SK-N-SH (cell line): ENCODE measurements around the gene INO80.

ENCODE experiments used
- CTCF ChIP-seq: fragments of 200-600 bp; sonication (generic); IDR thresholded peaks from 2 replicates; pipeline ENCODE4 v1.6.1; 2017; ENCODE audit warnings: antibody characterized with exemption, mild to moderate bottlenecking, moderate library complexity
- EZH2phosphoT487 ChIP-seq: fragments of 200-600 bp; sonication (generic); IDR thresholded peaks from 2 replicates; pipeline ENCODE4 v1.6.1; 2017; ENCODE audit warnings: low read depth, mixed run types, mild to moderate bottlenecking, antibody characterized with exemption, moderate library complexity, borderline replicate concordance
- FOXM1 ChIP-seq: IDR thresholded peaks from 2 replicates; pipeline ENCODE4 v1.4.0; 2012; ENCODE audit warnings: low read depth, mild to moderate bottlenecking
- MAX ChIP-seq: IDR thresholded peaks from 2 replicates; pipeline ENCODE4 v1.4.0; 2012; ENCODE audit warnings: low read depth
- MEF2A ChIP-seq: IDR thresholded peaks from 2 replicates; pipeline ENCODE4 v1.4.0; 2012; ENCODE audit warnings: low read depth, borderline replicate concordance
- MXI1 ChIP-seq: IDR thresholded peaks from 2 replicates; pipeline ENCODE4 v1.6.1; 2012; ENCODE audit warnings: mild to moderate bottlenecking, low read depth, low read length, improper control_type of control experiment
- NFIC ChIP-seq: IDR thresholded peaks from 2 replicates; pipeline ENCODE4 v1.4.0; 2012; ENCODE audit warnings: borderline replicate concordance
- POLR2AphosphoS5 ChIP-seq: IDR thresholded peaks from 2 replicates; pipeline ENCODE4 v1.6.1; 2012; ENCODE audit warnings: low read depth, low read length
- RAD21 ChIP-seq: IDR thresholded peaks from 2 replicates; pipeline ENCODE4 v1.6.1; 2012; ENCODE audit warnings: mild to moderate bottlenecking, low read length
- RCOR1 ChIP-seq: fragments of 150-350 bp; IDR thresholded peaks from 2 replicates; pipeline ENCODE4 v1.6.1; 2017; ENCODE audit warnings: antibody characterized with exemption, low read length
- REST ChIP-seq: IDR thresholded peaks from 2 replicates; pipeline ENCODE4 v1.6.1; 2012; ENCODE audit warnings: mild to moderate bottlenecking, low read depth, low read length, moderate library complexity
- SMC3 ChIP-seq: IDR thresholded peaks from 2 replicates; pipeline ENCODE4 v1.6.1; 2012; ENCODE audit warnings: low read depth, low read length, improper control_type of control experiment
- TAF1 ChIP-seq: IDR thresholded peaks from 2 replicates; pipeline ENCODE4 v1.6.1; 2012; ENCODE audit warnings: low read depth, mild to moderate bottlenecking, low read length, moderate library complexity, borderline replicate concordance
- ZBTB33 ChIP-seq: IDR thresholded peaks from 2 replicates; pipeline ENCODE4 v1.4.0; 2012; ENCODE audit warnings: low read depth, borderline replicate concordance

GRCh38 chr15:40958723-40959122 lies 157.4 kb downstream of the INO80 start:
- no peak for TF ChIP-seq REST
- no peak for TF ChIP-seq FOXM1
- no peak for TF ChIP-seq MAX
- TF ChIP-seq CTCF = no peak
- no peak for TF ChIP-seq RAD21
- no peak for TF ChIP-seq NFIC
- no peak for TF ChIP-seq RCOR1
- no peak for TF ChIP-seq POLR2AphosphoS5
- no peak for TF ChIP-seq TAF1
- no peak for TF ChIP-seq MXI1
- no peak for TF ChIP-seq EZH2phosphoT487
- TF ChIP-seq SMC3 = no peak
- no peak for TF ChIP-seq MEF2A
- TF ChIP-seq ZBTB33 = no peak
